Measurements from ENCODE around the gene ARID1B. TPM values are rescaled to one million over a fixed set of nuclear protein-coding genes. Genes with fewer than 3 reads are reported as not detected.

ARID1B gene
- total RNA-seq, 5 donors from 2014 or later (not counting 1 experiment from before 2014, with no cell fraction given) = 103 to 161 (median 108) TPM

DNA sequence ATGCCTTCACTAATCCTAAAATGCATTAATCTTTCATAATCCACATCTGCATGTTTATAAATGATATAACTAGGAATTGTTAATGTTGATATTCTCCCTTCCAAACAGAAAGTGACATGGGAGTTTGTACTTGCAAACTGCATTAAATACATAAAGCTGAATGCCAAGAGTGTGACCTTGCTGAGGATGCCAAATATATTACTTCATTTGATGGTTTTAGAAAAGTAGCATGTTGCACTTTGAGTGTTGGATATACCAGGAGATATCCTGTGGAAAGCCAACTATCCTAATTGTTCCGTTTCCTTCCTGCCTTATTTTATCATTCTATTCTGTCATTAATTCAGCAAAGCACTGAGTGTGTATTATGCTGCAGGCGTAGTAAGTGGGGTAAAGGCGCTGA, 316.4 kb downstream of the ARID1B start:
- H3K36me3 ChIP-seq (ENCODE audit: control insufficient read depth in 2 of 2, extremely low read depth in 1 of 2, insufficient read depth in 1 of 2, low read length in 1 of 2) = peaks cover 0 to 6% of the 10 kb centered on the region in 2 donors
- WGBS (ENCODE audit: insufficient coverage) = no CpG with 5 or more reads among the region's 3 CpGs
- Mint-ChIP-seq H3K4me3 (no peak overlapping the region), H3K9me3 (no peaks in the 10 kb centered on the region), H3K27me3 (no peaks in the 10 kb centered on the region), H3K27ac (peak overlapping the region in 1 of 2 donors; percentile 40), H3K36me3 (peaks cover 38% of the 10 kb centered on the region), H3K4me1 (peaks cover 42 to 52% (median 50%) of the 10 kb centered on the region in 3 donors)
- H3K4me3 ChIP-seq (ENCODE audit: control insufficient read depth in 1 of 2, extremely low read depth in 1 of 2, low read length in 1 of 2) = no peak overlapping the region
- no peaks in the 10 kb centered on the region for H3K27me3 ChIP-seq (replicated peaks in 1 of 2; ENCODE audit: control insufficient read depth in 2 of 2, extremely low read depth in 1 of 2, insufficient read depth in 2 of 2, low read length in 1 of 2)
- H3K9me3 ChIP-seq = no peaks in the 10 kb centered on the region
- H3K27ac ChIP-seq (ENCODE audit: low read length) = no peak overlapping the region
- ChIA-PET CTCF (no interaction called here), POLR2A (no interaction called here)
- peaks cover 2 to 6% of the 10 kb centered on the region in 2 experiments for H3K4me1 ChIP-seq (ENCODE audit: control insufficient read depth in 1 of 2, extremely low read depth in 1 of 2, insufficient read depth in 2 of 2, low read length in 2 of 2)
- no peak for DNase-seq
- no peak for ATAC-seq (replicated peaks in 1 of 4)

DNA sequence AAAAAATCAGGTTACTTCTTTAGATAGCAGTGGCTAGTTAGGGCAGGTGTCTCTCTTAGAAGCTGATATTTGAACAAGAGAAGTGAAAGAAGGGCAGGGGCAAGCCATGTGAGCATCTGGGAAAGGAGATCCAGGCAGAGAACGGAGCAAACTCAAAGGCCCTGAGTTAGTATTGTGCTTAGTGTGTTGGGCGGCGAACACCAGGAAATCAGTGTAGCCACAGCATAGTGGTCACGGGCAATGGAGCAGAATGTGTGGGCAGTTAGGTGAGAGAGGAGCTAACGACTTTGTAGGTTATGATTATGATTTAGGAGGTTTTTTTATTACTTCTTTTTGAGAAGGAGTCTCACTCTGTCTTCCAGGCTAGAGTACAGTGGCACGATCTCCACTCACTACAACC, 316.9 kb downstream of the ARID1B start:
- Mint-ChIP-seq H3K36me3 (peaks cover 33% of the 10 kb centered on the region), H3K4me1 (peaks cover 42 to 52% (median 51%) of the 10 kb centered on the region in 3 donors), H3K27ac (peak overlapping the region in 1 of 2 donors; percentile 40), H3K27me3 (no peaks in the 10 kb centered on the region), H3K9me3 (no peaks in the 10 kb centered on the region), H3K4me3 (no peak overlapping the region)
- ChIA-PET CTCF (no interaction called here), POLR2A (no interaction called here)
- Histone ChIP-seq H3K27ac (ENCODE audit: low read length) (no peak overlapping the region), H3K9me3 (no peaks in the 10 kb centered on the region), H3K4me3 (ENCODE audit: control insufficient read depth in 1 of 2, extremely low read depth in 1 of 2, low read length in 1 of 2) (no peak overlapping the region), H3K4me1 (ENCODE audit: control insufficient read depth in 1 of 2, extremely low read depth in 1 of 2, insufficient read depth in 2 of 2, low read length in 2 of 2) (peaks cover 0 to 9% of the 10 kb centered on the region in 2 experiments), H3K36me3 (ENCODE audit: control insufficient read depth in 2 of 2, extremely low read depth in 1 of 2, insufficient read depth in 1 of 2, low read length in 1 of 2) (peaks cover 0 to 6% of the 10 kb centered on the region in 2 donors), H3K27me3 (replicated peaks in 1 of 2; ENCODE audit: control insufficient read depth in 2 of 2, extremely low read depth in 1 of 2, insufficient read depth in 2 of 2, low read length in 1 of 2) (no peaks in the 10 kb centered on the region)
- ATAC-seq (replicated peaks in 1 of 4) (no peak), DNase-seq (no peak)
- WGBS (ENCODE audit: insufficient coverage) = 82% methylated on average over 4 of the region's 6 CpGs

DNA sequence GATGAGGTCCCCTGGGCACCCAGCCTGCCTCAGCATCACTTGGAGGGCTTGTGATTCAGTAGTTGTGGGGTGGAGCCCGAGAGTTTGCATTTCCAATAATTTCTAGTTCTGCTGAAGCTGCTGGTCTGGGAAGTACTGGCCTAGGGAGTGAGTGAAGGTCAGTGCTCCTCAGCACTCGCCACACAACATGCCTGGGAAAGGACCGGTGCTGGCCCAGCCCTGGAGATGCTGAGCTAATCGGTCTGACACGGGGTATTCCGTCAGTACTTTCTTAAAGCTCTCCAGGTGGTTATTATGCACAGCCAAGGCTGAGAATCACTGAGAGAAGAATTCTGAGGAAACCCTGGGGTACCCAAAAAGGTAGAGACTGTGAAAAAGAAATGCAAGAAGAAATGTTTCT, 317.9 kb downstream of the ARID1B start:
- no peaks in the 10 kb centered on the region for H3K9me3 Mint-ChIP-seq
- Histone ChIP-seq H3K4me3 (ENCODE audit: control insufficient read depth in 1 of 2, extremely low read depth in 1 of 2, low read length in 1 of 2) (no peak overlapping the region), H3K9me3 (no peaks in the 10 kb centered on the region), H3K4me1 (ENCODE audit: control insufficient read depth in 1 of 2, extremely low read depth in 1 of 2, insufficient read depth in 2 of 2, low read length in 2 of 2) (peaks cover 9 to 19% of the 10 kb centered on the region in 2 experiments), H3K36me3 (ENCODE audit: control insufficient read depth in 2 of 2, extremely low read depth in 1 of 2, insufficient read depth in 1 of 2, low read length in 1 of 2) (peaks cover 0 to 6% of the 10 kb centered on the region in 2 donors), H3K27me3 (replicated peaks in 1 of 2; ENCODE audit: control insufficient read depth in 2 of 2, extremely low read depth in 1 of 2, insufficient read depth in 2 of 2, low read length in 1 of 2) (no peaks in the 10 kb centered on the region), H3K27ac (ENCODE audit: low read length) (no peak overlapping the region)
- ATAC-seq (replicated peaks in 1 of 4) (no peak), DNase-seq (no peak)
- ChIA-PET CTCF (no interaction called here), POLR2A (no interaction called here)
- H3K36me3 Mint-ChIP-seq = peaks cover 26% of the 10 kb centered on the region
- 100% methylated on average over 3 of the region's 6 CpGs for WGBS (ENCODE audit: insufficient coverage)
- H3K27me3 Mint-ChIP-seq = no peaks in the 10 kb centered on the region
- H3K4me3 Mint-ChIP-seq = no peak overlapping the region
- H3K4me1 Mint-ChIP-seq = peaks cover 46 to 58% (median 57%) of the 10 kb centered on the region in 3 donors
- H3K27ac Mint-ChIP-seq = no peak overlapping the region

DNA sequence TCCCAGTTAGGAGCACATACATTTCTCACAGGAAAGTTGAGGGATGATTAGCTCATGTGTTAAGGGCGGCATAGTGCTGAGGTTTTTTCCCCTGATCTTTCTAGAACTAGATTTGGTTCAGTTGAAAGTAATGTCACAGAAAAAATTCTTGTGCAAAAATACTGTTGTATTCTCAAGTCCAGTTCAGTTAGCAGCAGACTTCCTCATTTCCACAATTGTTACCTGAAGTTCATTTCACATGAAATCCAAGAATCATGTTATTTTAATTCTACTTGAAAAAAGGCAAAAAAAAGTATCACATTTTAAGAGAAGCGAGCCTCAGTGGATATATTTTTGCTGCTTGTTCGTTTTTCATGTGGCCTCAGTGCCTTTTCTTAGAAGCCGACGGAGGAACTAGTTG, 318.4 kb downstream of the ARID1B start:
- Mint-ChIP-seq H3K36me3 (peaks cover 26% of the 10 kb centered on the region), H3K27me3 (no peaks in the 10 kb centered on the region), H3K9me3 (no peaks in the 10 kb centered on the region), H3K4me1 (peaks cover 51 to 62% (median 61%) of the 10 kb centered on the region in 3 donors), H3K4me3 (no peak overlapping the region), H3K27ac (no peak overlapping the region)
- H3K27me3 ChIP-seq (replicated peaks in 1 of 2; ENCODE audit: control insufficient read depth in 2 of 2, extremely low read depth in 1 of 2, insufficient read depth in 2 of 2, low read length in 1 of 2) = no peaks in the 10 kb centered on the region
- H3K27ac ChIP-seq (ENCODE audit: low read length) = no peak overlapping the region
- ATAC-seq (replicated peaks in 1 of 4) (no peak), DNase-seq (no peak)
- 100% methylated on average over 3 of the region's 5 CpGs for WGBS (ENCODE audit: insufficient coverage)
- no peak overlapping the region for H3K4me3 ChIP-seq (ENCODE audit: control insufficient read depth in 1 of 2, extremely low read depth in 1 of 2, low read length in 1 of 2)
- CTCF ChIA-PET = no interaction called here
- H3K9me3 ChIP-seq = no peaks in the 10 kb centered on the region
- POLR2A ChIA-PET = no interaction called here
- peaks cover 0 to 6% of the 10 kb centered on the region in 2 donors for H3K36me3 ChIP-seq (ENCODE audit: control insufficient read depth in 2 of 2, extremely low read depth in 1 of 2, insufficient read depth in 1 of 2, low read length in 1 of 2)
- H3K4me1 ChIP-seq (ENCODE audit: control insufficient read depth in 1 of 2, extremely low read depth in 1 of 2, insufficient read depth in 2 of 2, low read length in 2 of 2) = peaks cover 12 to 19% of the 10 kb centered on the region in 2 experiments

DNA sequence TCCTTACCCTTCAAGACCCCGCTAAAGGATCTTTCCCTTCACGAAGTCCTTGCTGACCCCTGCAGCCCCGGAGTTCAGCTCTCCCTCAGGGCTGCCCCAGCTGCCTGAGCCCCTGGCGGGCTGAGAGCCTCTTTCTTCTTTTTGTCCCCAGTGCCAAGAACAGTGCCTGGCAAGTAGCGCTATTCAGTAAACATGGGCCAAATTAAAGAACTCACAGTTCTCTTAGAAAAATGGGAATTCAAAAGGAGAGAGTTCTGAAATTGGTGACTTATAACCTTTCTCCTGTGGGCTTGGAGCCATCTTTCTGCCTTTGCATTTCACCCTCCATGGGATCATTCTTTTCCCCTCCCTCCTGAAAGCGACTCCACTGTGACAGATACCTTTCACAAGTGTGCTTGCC, 318.9 kb downstream of the ARID1B start:
- no peak for DNase-seq
- H3K27me3 Mint-ChIP-seq = no peaks in the 10 kb centered on the region
- peak overlapping the region in 1 of 2 donors; percentile 71 for H3K27ac Mint-ChIP-seq
- H3K36me3 ChIP-seq (ENCODE audit: control insufficient read depth in 2 of 2, extremely low read depth in 1 of 2, insufficient read depth in 1 of 2, low read length in 1 of 2) = peaks cover 0 to 6% of the 10 kb centered on the region in 2 donors
- no peak for ATAC-seq (replicated peaks in 1 of 4)
- no peaks in the 10 kb centered on the region for H3K27me3 ChIP-seq (replicated peaks in 1 of 2; ENCODE audit: control insufficient read depth in 2 of 2, extremely low read depth in 1 of 2, insufficient read depth in 2 of 2, low read length in 1 of 2)
- H3K4me1 Mint-ChIP-seq = peaks cover 52 to 66% (median 64%) of the 10 kb centered on the region in 3 donors
- no peaks in the 10 kb centered on the region for H3K9me3 Mint-ChIP-seq
- H3K4me1 ChIP-seq (ENCODE audit: control insufficient read depth in 1 of 2, extremely low read depth in 1 of 2, insufficient read depth in 2 of 2, low read length in 2 of 2) = peaks cover 17 to 19% of the 10 kb centered on the region in 2 experiments
- H3K27ac ChIP-seq (ENCODE audit: low read length) = no peak overlapping the region
- peaks cover 24% of the 10 kb centered on the region for H3K36me3 Mint-ChIP-seq
- POLR2A ChIA-PET = no interaction called here
- no peak overlapping the region for H3K4me3 Mint-ChIP-seq
- CTCF ChIA-PET = no interaction called here
- WGBS (ENCODE audit: insufficient coverage) = 93% methylated on average over 4 of the region's 6 CpGs
- H3K4me3 ChIP-seq (ENCODE audit: control insufficient read depth in 1 of 2, extremely low read depth in 1 of 2, low read length in 1 of 2) = no peak overlapping the region
- H3K9me3 ChIP-seq = no peaks in the 10 kb centered on the region

DNA sequence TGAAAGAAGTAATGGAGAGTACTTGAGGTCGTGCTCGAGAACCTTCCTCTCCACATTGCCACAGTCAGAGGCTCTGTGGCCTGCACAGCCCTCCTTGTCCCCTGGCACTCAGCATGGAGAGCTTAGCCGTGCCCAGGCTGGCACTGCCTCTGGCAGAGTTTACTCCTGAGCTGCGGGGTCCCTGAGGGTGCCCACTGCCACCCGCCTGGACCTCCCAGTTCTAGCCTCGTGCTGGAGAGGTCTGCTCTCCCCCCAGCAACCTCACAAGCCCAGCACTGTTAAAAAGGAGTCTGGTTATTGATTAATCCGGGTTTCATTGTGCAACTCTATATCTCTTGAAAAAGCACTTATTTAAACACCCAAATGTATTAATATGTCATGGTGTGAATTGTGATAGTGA, 319.3 kb downstream of the ARID1B start:
- Histone ChIP-seq H3K36me3 (ENCODE audit: control insufficient read depth in 2 of 2, extremely low read depth in 1 of 2, insufficient read depth in 1 of 2, low read length in 1 of 2) (peaks cover 0 to 6% of the 10 kb centered on the region in 2 donors), H3K27ac (ENCODE audit: low read length) (no peak overlapping the region), H3K9me3 (no peaks in the 10 kb centered on the region), H3K27me3 (replicated peaks in 1 of 2; ENCODE audit: control insufficient read depth in 2 of 2, extremely low read depth in 1 of 2, insufficient read depth in 2 of 2, low read length in 1 of 2) (no peaks in the 10 kb centered on the region), H3K4me1 (ENCODE audit: control insufficient read depth in 1 of 2, extremely low read depth in 1 of 2, insufficient read depth in 2 of 2, low read length in 2 of 2) (peaks cover 19% of the 10 kb centered on the region in 2 experiments), H3K4me3 (ENCODE audit: control insufficient read depth in 1 of 2, extremely low read depth in 1 of 2, low read length in 1 of 2) (no peak overlapping the region)
- CTCF ChIA-PET = interaction anchor here in 1 of 2 donors (1.3 kb wide), 1 partner anchor 154 kb away, joined by 3 read pairs; no protein-coding TSS in a partner anchor
- Mint-ChIP-seq H3K36me3 (peaks cover 24% of the 10 kb centered on the region), H3K27ac (peak overlapping the region in 1 of 2 donors; percentile 71), H3K4me1 (peaks cover 54 to 71% (median 68%) of the 10 kb centered on the region in 3 donors), H3K4me3 (no peak overlapping the region), H3K27me3 (no peaks in the 10 kb centered on the region), H3K9me3 (no peaks in the 10 kb centered on the region)
- no peak for DNase-seq
- ATAC-seq (replicated peaks in 1 of 4) = no peak
- 100% methylated on average over 1 of the region's 7 CpGs for WGBS (ENCODE audit: insufficient coverage)
- POLR2A ChIA-PET = no interaction called here

Data from T-cell (primary cell).